WTC11 (cell line): Measurements from ENCODE around the gene RAB13.

ENCODE experiments used
- CREB1 ChIP-seq: sonication (generic); formaldehyde crosslinking; IDR thresholded peaks from 2 replicates; pipeline ENCODE4 v1.8.0; 2023; ENCODE audit warnings: mild to moderate bottlenecking, missing genetic modification reagents
- NR2C2 ChIP-seq: sonication (generic); formaldehyde crosslinking; IDR thresholded peaks from 2 replicates; pipeline ENCODE4 v1.8.0; 2022; ENCODE audit warnings: mild to moderate bottlenecking, missing genetic modification reagents
- SOX15 ChIP-seq: fragments of 250-450 bp; sonication (Bioruptor Pico); IDR thresholded peaks from 2 replicates; pipeline ENCODE4 v1.9.0; 2021; ENCODE audit warnings: mild to moderate bottlenecking
- TCF7 ChIP-seq: sonication (generic); formaldehyde crosslinking; IDR thresholded peaks from 2 replicates; pipeline ENCODE4 v1.8.0; 2022; ENCODE audit warnings: mild to moderate bottlenecking, low read depth, missing genetic modification reagents, moderate library complexity
- TEAD1 ChIP-seq: sonication (generic); formaldehyde crosslinking; IDR thresholded peaks from 2 replicates; pipeline ENCODE4 v1.8.0; 2022; ENCODE audit warnings: mild to moderate bottlenecking, missing genetic modification reagents
- TF ChIP-seq, protein P1 (sequence below): fragments of 200-600 bp; IDR thresholded peaks from 2 replicates; pipeline ENCODE4 v1.8.0; 2022; ENCODE audit warnings: antibody characterized with exemption
- TF ChIP-seq, protein P2 (sequence below): fragments of 250-450 bp; sonication (Bioruptor Pico); IDR thresholded peaks from 2 replicates; pipeline ENCODE4 v2.1.2; 2022; ENCODE audit warnings: mild to moderate bottlenecking, moderate library complexity
- TF ChIP-seq, protein P3 (sequence below): sonication (generic); formaldehyde crosslinking; IDR thresholded peaks from 2 replicates; pipeline ENCODE4 v1.8.1; 2023; ENCODE audit warnings: mild to moderate bottlenecking, missing genetic modification reagents, borderline replicate concordance
- TF ChIP-seq, protein P4 (sequence below): sonication (generic); formaldehyde crosslinking; IDR thresholded peaks from 2 replicates; pipeline ENCODE4 v1.8.0; 2022; ENCODE audit warnings: missing genetic modification reagents
- TF ChIP-seq, protein P5 (sequence below): sonication (generic); formaldehyde crosslinking; IDR thresholded peaks from 2 replicates; pipeline ENCODE4 v1.8.1; 2022; ENCODE audit warnings: low read depth, missing genetic modification reagents, borderline replicate concordance

DNA sequence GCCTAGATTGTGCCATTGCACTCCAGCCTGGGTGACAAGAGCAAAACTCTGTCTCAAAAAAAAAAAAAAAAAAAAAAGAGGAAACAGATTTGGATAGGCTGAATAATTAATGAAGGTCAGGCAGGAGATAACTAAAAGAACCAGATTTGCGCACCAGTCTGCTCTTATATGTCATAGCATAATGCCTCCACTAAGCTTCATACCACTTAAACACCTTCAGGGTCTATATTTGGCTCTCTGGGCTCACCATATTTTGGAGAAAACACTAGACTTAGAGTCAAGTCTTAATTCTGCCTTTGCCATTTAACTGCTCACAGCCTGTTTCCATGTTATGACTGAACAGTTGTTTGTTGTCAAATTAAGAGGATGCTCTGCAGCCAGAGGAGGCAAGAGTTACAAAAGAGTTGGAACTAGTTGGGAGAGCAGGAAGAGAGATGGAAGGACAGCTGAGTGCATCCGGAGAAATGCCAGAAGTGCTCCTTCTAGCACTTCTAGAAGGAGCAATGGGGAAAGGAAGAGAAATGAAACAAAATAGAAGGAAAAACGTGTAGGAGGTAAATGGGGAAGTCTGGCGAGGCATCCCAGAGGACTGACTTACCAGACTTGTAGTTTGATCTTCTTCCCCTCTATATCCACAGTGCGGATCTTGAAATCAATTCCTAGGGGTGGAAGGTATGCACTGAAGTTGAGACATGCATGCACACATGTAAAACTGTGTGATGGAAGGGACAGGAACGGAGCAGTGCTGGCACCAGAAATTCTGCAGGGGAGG, 1.8 kb downstream of the RAB13 start:
- TF ChIP-seq, protein P1, sequence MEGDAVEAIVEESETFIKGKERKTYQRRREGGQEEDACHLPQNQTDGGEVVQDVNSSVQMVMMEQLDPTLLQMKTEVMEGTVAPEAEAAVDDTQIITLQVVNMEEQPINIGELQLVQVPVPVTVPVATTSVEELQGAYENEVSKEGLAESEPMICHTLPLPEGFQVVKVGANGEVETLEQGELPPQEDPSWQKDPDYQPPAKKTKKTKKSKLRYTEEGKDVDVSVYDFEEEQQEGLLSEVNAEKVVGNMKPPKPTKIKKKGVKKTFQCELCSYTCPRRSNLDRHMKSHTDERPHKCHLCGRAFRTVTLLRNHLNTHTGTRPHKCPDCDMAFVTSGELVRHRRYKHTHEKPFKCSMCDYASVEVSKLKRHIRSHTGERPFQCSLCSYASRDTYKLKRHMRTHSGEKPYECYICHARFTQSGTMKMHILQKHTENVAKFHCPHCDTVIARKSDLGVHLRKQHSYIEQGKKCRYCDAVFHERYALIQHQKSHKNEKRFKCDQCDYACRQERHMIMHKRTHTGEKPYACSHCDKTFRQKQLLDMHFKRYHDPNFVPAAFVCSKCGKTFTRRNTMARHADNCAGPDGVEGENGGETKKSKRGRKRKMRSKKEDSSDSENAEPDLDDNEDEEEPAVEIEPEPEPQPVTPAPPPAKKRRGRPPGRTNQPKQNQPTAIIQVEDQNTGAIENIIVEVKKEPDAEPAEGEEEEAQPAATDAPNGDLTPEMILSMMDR = no peak
- TF ChIP-seq SOX15 (CRISPR knock-in tag) (no peak), TEAD1 (CRISPR knock-in tag) (no peak), TCF7 (no peak), NR2C2 (CRISPR knock-in tag) (no peak), CREB1 (no peak)
- TF ChIP-seq, protein P2, sequence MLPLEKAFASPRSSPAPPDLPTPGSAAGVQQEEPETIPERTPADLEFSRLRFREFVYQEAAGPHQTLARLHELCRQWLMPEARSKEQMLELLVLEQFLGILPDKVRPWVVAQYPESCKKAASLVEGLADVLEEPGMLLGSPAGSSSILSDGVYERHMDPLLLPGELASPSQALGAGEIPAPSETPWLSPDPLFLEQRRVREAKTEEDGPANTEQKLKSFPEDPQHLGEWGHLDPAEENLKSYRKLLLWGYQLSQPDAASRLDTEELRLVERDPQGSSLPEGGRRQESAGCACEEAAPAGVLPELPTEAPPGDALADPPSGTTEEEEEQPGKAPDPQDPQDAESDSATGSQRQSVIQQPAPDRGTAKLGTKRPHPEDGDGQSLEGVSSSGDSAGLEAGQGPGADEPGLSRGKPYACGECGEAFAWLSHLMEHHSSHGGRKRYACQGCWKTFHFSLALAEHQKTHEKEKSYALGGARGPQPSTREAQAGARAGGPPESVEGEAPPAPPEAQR (CRISPR knock-in tag) = no peak
- TF ChIP-seq, protein P3, sequence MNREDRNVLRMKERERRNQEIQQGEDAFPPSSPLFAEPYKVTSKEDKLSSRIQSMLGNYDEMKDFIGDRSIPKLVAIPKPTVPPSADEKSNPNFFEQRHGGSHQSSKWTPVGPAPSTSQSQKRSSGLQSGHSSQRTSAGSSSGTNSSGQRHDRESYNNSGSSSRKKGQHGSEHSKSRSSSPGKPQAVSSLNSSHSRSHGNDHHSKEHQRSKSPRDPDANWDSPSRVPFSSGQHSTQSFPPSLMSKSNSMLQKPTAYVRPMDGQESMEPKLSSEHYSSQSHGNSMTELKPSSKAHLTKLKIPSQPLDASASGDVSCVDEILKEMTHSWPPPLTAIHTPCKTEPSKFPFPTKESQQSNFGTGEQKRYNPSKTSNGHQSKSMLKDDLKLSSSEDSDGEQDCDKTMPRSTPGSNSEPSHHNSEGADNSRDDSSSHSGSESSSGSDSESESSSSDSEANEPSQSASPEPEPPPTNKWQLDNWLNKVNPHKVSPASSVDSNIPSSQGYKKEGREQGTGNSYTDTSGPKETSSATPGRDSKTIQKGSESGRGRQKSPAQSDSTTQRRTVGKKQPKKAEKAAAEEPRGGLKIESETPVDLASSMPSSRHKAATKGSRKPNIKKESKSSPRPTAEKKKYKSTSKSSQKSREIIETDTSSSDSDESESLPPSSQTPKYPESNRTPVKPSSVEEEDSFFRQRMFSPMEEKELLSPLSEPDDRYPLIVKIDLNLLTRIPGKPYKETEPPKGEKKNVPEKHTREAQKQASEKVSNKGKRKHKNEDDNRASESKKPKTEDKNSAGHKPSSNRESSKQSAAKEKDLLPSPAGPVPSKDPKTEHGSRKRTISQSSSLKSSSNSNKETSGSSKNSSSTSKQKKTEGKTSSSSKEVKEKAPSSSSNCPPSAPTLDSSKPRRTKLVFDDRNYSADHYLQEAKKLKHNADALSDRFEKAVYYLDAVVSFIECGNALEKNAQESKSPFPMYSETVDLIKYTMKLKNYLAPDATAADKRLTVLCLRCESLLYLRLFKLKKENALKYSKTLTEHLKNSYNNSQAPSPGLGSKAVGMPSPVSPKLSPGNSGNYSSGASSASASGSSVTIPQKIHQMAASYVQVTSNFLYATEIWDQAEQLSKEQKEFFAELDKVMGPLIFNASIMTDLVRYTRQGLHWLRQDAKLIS = no peak
- TF ChIP-seq, protein P4, sequence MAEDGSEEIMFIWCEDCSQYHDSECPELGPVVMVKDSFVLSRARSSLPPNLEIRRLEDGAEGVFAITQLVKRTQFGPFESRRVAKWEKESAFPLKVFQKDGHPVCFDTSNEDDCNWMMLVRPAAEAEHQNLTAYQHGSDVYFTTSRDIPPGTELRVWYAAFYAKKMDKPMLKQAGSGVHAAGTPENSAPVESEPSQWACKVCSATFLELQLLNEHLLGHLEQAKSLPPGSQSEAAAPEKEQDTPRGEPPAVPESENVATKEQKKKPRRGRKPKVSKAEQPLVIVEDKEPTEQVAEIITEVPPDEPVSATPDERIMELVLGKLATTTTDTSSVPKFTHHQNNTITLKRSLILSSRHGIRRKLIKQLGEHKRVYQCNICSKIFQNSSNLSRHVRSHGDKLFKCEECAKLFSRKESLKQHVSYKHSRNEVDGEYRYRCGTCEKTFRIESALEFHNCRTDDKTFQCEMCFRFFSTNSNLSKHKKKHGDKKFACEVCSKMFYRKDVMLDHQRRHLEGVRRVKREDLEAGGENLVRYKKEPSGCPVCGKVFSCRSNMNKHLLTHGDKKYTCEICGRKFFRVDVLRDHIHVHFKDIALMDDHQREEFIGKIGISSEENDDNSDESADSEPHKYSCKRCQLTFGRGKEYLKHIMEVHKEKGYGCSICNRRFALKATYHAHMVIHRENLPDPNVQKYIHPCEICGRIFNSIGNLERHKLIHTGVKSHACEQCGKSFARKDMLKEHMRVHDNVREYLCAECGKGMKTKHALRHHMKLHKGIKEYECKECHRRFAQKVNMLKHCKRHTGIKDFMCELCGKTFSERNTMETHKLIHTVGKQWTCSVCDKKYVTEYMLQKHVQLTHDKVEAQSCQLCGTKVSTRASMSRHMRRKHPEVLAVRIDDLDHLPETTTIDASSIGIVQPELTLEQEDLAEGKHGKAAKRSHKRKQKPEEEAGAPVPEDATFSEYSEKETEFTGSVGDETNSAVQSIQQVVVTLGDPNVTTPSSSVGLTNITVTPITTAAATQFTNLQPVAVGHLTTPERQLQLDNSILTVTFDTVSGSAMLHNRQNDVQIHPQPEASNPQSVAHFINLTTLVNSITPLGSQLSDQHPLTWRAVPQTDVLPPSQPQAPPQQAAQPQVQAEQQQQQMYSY = no peak
- TF ChIP-seq, protein P5, sequence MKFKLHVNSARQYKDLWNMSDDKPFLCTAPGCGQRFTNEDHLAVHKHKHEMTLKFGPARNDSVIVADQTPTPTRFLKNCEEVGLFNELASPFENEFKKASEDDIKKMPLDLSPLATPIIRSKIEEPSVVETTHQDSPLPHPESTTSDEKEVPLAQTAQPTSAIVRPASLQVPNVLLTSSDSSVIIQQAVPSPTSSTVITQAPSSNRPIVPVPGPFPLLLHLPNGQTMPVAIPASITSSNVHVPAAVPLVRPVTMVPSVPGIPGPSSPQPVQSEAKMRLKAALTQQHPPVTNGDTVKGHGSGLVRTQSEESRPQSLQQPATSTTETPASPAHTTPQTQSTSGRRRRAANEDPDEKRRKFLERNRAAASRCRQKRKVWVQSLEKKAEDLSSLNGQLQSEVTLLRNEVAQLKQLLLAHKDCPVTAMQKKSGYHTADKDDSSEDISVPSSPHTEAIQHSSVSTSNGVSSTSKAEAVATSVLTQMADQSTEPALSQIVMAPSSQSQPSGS (CRISPR knock-in tag) = no peak
